Activated naive CD4-positive, alpha-beta T cell treated with anti-CD3 and anti-CD28 coated beads for 36 hours (primary cell): ENCODE data around the gene RPL18. TPM values are rescaled to one million over a fixed set of nuclear protein-coding genes. Genes with fewer than 3 reads are reported as not detected.

Experiments used
- CTCF ChIA-PET: fragments of 350-600 bp; sonication (Branson Sonifier 250); formaldehyde crosslinking; loops from one replicate; lab custom pipeline; 2021; ENCODE audit warnings: antibody characterized with exemption; lab: Charles Lee
- DNase-seq: peaks from one replicate; pipeline ENCODE4 v3.0.0-alpha.2; 2020
- H3K27ac Mint-ChIP-seq: one replicate; pipeline ENCODE4 v1.8.0; 2021; ENCODE audit warnings: mild to moderate bottlenecking, mixed read lengths
- H3K27me3 Mint-ChIP-seq: one replicate; pipeline ENCODE4 v1.8.0; 2021; ENCODE audit warnings: low read depth, mixed read lengths
- H3K36me3 Mint-ChIP-seq: one replicate; pipeline ENCODE4 v1.8.0; 2021; ENCODE audit warnings: low read depth, mixed read lengths
- H3K4me1 Mint-ChIP-seq: one replicate; pipeline ENCODE4 v1.8.0; 2021; ENCODE audit warnings: low read depth, mixed read lengths
- H3K4me3 Mint-ChIP-seq: one replicate; pipeline ENCODE4 v1.8.0; 2021; ENCODE audit warnings: mild to moderate bottlenecking, moderate library complexity, mixed read lengths
- H3K9me3 Mint-ChIP-seq: one replicate; pipeline ENCODE4 v1.8.0; 2021; ENCODE audit warnings: mixed read lengths
- intact Hi-C: fragments of 100-400 bp; cut with micrococcal nuclease; formaldehyde crosslinking; loops from one replicate; pipeline ENCODE4 v1.15.1; 2023
- total RNA-seq, 2 experiments: library from RNA; stranded (reverse); gene quantifications; one replicate each; pipeline ENCODE4 v1.2.3, GENCODE V29; 2021

RPL18 gene
- total RNA-seq, 2 experiments from 2014 or later = 2,373 to 2,473 TPM

DNA sequence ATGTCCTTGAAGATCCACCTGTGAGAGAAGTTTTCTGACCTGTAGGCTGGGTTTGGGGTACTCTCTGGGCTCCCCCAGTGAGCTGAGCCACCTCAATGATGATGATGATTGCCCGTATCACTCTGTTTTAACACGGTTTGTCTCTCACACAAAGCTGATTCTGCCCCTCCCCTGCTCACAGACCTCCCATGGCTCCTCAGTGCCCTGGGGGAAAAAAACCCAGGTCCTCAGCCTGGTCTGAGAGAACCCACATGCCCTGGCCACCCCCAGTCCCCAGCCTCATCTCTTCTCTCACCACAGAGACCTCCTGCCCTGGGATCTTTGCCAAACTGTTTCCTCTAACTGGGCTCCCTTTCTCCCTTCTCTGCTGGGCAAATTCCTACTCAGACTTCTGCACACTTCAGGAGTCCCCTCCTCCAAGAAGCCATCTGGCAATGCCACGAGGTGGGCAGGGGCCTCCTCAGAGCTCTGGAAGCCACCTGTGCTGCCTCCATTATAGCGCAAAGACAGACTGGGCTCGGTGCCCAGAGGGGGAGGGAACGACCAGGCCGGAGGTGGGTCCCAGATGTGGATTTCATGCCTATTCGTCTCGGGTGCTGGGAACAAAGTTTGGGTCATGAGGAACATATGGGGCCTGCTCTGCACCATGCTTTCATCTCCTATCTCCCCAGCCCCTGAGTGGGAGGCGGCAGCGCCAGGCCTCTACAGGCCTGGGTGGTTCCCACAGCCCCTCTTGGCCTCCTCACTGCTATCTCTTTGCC lies 35.5 kb upstream of the RPL18 start:
- Mint-ChIP-seq H3K27me3 (no peaks in the 10 kb centered on the region), H3K36me3 (no peaks in the 10 kb centered on the region), H3K4me3 (no peak overlapping the region), H3K4me1 (peaks cover 5% of the 10 kb centered on the region), H3K9me3 (no peaks in the 10 kb centered on the region), H3K27ac (no peak overlapping the region)
- intact Hi-C loops = no loop called here
- DNase-seq = no peak
- CTCF ChIA-PET = no interaction called here

DNA sequence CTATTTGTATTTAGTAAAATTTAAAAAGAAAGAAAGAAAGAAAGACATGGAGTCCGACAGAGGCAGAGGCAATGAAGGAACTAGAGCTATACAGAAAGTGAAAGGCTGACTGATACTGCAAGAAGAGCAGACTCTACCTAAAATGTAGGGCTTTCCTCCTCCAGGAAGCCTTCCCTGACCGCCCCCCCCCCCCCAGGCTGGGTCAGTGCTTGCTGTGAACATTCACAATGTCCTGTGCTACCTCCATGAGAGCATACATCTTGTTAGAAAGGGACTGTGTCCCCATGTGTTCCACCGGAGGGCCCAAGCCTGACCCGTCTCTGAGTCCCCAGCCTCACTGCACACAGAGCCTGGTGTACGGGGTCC lies 32.7 kb upstream of the RPL18 start:
- no peak for DNase-seq
- H3K36me3 Mint-ChIP-seq = no peaks in the 10 kb centered on the region
- H3K4me3 Mint-ChIP-seq = no peak overlapping the region
- H3K4me1 Mint-ChIP-seq = peaks cover 19% of the 10 kb centered on the region
- CTCF ChIA-PET = interaction anchor here (0.7 kb wide), 2 partner anchors 89 to 482 kb away, joined by 3 to 5 read pairs; no protein-coding TSS in a partner anchor
- intact Hi-C loops = no loop called here
- no peaks in the 10 kb centered on the region for H3K9me3 Mint-ChIP-seq
- H3K27ac Mint-ChIP-seq = no peak overlapping the region
- H3K27me3 Mint-ChIP-seq = no peaks in the 10 kb centered on the region

DNA sequence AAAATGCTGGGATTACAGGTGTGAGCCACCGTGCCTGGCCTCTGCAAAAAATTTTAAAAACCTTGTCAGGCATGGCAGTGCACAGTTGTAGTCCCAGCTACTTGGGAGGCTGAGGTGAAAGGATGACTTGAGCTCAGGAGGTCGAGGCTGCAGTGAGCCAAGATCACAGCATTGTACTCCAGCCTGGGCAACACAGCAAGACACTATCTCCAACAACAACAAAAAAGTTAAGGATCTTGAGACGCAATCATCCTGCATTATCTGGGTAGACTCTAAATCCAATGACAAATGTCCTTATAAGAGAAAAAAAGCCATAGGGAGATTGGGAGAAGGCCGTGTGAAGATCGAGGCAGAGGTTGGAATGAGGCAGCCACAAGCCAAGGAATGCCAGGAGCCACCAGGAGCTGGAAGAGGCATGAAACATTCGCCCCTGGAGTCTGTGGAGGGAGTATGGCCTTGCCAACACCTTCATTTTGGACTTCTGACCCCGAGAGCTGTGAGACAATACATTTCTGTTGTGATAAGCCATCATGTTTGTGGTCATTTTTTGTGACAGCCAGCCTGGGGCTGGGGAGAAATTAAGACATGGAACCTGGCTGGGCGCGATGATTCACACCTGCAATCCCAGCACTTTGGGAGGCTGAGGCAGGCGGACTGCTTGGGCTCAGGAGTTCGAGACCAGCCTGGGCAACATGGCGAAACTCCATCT lies 32.1 kb upstream of the RPL18 start:
- no peak overlapping the region for H3K4me3 Mint-ChIP-seq
- CTCF ChIA-PET = interaction anchor here (0.7 kb wide), 2 partner anchors 90 to 483 kb away, joined by 3 to 5 read pairs; no protein-coding TSS in a partner anchor
- peaks cover 19% of the 10 kb centered on the region for H3K4me1 Mint-ChIP-seq
- intact Hi-C loops = no loop called here
- DNase-seq = no peak
- H3K36me3 Mint-ChIP-seq = no peaks in the 10 kb centered on the region
- H3K27ac Mint-ChIP-seq = no peak overlapping the region
- no peaks in the 10 kb centered on the region for H3K9me3 Mint-ChIP-seq
- H3K27me3 Mint-ChIP-seq = no peaks in the 10 kb centered on the region

DNA sequence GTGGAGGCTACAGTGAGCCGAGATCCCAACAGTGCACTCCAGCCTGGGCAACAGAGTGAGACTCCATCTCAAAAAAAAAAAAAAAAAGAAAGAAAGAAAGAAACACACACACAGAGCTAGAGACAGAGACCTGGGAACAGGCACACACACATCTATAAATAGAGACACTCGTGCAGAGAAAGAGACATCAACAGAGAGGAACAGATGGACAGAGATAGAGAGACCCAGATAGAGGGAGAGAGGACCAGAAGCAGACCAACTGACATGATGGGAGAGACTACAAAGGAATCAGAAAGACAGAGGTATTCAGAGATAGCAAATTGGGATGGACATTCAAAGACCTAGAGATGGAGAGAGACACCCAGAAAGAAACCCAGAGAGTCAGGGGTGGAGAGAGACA lies 29.2 kb upstream of the RPL18 start:
- Mint-ChIP-seq H3K27ac (peak overlapping the region; percentile 27), H3K27me3 (no peaks in the 10 kb centered on the region), H3K4me1 (peaks cover 32% of the 10 kb centered on the region), H3K4me3 (no peak overlapping the region), H3K9me3 (no peaks in the 10 kb centered on the region), H3K36me3 (no peaks in the 10 kb centered on the region)
- intact Hi-C loops = loop anchor here (5.0 kb wide), 1 partner anchor 344 kb away; the partner anchor contains the start of genes GYS1 and RUVBL2
- no peak for DNase-seq
- CTCF ChIA-PET = interaction anchor here (0.7 kb wide), 1 partner anchor 39 kb away, joined by 4 read pairs; no protein-coding TSS in a partner anchor

DNA sequence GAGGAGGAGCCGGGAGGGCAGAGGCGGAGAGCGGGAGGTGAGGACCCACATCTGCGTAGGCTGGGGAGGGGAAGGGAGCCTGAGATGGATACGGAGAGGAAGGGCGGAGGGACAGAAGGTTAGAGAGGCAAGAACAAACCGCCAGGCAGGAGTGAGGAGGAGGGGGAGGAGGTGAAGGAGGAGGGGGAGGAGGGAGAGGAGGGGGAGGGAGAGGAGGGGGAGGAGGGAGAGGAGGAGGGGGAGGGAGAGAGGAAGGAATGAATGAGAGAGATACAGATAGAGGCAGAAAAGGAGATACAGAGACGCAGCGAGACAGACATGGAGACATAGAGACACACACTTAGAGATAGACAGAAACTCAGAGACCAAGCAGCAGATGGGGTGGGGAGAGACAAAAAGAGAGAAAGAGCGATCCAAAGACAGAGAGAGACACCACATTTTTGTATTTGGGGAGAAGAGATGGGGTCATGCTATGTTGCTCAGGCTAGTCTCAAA lies 27.8 kb upstream of the RPL18 start:
- Mint-ChIP-seq H3K27me3 (no peaks in the 10 kb centered on the region), H3K9me3 (no peaks in the 10 kb centered on the region), H3K4me3 (peak overlapping the region; percentile 78), H3K36me3 (no peaks in the 10 kb centered on the region), H3K4me1 (peaks cover 31% of the 10 kb centered on the region), H3K27ac (no peak overlapping the region)
- CTCF ChIA-PET = interaction anchor here (0.9 to 2.6 kb wide), 3 partner anchors 28 to 149 kb away, joined by 3 to 17 read pairs (median 6); no protein-coding TSS in a partner anchor
- no peak for DNase-seq
- intact Hi-C loops = loop anchor here (1.0 to 5.0 kb wide), 10 partner anchors 9 to 346 kb away; partner anchors contain the start of genes DBP, GYS1 and RUVBL2

DNA sequence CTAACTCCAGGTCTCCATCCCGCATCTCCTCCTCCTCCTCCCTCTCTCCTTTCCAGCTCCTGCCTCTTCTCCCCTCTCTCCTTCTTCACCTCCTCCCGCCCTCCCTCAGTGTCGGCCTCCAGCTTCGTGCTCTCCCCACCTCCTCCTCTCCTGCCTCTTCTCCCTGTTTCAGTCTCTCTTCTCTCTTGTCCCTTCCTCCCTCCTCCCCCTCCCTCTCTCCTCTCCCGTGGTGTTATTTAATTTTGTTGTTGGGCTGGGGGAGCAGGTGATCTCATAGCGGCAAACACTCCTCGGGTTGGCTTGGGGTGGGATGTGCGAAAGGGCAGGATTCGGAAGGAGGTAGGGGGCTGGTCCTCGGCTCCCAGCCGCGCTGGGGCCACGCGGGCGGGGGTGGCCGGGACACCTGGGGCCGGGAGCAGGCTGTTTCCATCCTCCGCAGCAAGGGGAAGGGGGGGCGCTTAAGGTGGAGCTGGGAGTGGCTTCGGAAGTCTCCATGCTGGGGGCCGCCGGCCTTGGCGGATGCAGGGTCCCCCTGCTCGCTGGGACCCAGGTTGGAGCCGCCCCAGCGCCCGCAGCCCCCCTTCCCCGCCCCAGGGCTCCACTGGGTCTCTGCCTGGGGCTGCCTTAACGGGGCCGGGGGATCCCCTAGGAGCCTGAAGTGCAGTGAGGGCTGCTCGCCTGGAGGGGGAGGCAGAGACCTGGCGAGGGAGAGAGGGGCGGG lies 27.2 kb upstream of the RPL18 start, which contains the start of gene CA11:
CA11 (minus strand) TSS at position 187 of the 721 bp plus-strand sequence. CDS start 555 bp downstream, outside the sequence.
- H3K27me3 Mint-ChIP-seq = no peaks in the 10 kb centered on the region
- no peaks in the 10 kb centered on the region for H3K9me3 Mint-ChIP-seq
- DNase-seq = peak; percentile 95
- H3K4me3 Mint-ChIP-seq = peak within 1 kb of the TSS; percentile 78
- CTCF ChIA-PET = interaction anchor here (0.9 to 2.6 kb wide), 10 partner anchors 10 to 254 kb away, joined by 3 to 17 read pairs (median 4); partner anchors contain the start of genes FUT2 and NUCB1
- peaks cover 31% of the 10 kb centered on the region for H3K4me1 Mint-ChIP-seq
- H3K36me3 Mint-ChIP-seq = no peaks in the 10 kb centered on the region
- peak within 1 kb of the TSS; percentile 80 for H3K27ac Mint-ChIP-seq
- intact Hi-C loops = loop anchor here (1.0 to 5.0 kb wide), 10 partner anchors 9 to 346 kb away; partner anchors contain the start of genes DBP, GYS1 and RUVBL2

DNA sequence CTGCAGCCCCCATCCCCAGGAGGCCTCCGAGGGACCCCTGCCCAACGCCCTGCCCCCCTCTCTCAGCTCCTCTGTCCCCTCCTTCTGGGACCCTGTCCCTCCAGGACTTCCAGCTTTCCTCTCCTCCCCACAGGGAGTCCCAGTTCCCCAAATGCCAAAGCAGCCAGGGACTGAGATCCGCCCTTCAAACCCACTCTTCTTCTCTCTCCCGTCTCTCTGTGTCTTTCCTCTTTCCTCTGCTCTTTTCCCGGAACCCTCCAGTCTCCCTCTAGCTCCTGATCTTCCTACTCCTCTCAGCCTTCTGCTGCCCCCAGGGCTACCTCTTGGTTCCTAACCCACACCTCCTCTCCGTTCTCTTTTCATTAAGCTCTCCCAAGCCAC lies 26.6 kb upstream of the RPL18 start:
- Mint-ChIP-seq H3K9me3 (no peaks in the 10 kb centered on the region), H3K27ac (peak overlapping the region; percentile 80), H3K4me3 (peak overlapping the region; percentile 78), H3K4me1 (peaks cover 31% of the 10 kb centered on the region), H3K36me3 (no peaks in the 10 kb centered on the region), H3K27me3 (no peaks in the 10 kb centered on the region)
- intact Hi-C loops = loop anchor here (5.0 kb wide), 1 partner anchor 347 kb away; the partner anchor contains the start of genes GYS1 and RUVBL2
- DNase-seq = peak; percentile 19
- CTCF ChIA-PET = interaction anchor here (0.9 to 2.6 kb wide), 11 partner anchors 10 to 255 kb away, joined by 3 to 17 read pairs (median 4); partner anchors contain the start of genes FUT2 and NUCB1

DNA sequence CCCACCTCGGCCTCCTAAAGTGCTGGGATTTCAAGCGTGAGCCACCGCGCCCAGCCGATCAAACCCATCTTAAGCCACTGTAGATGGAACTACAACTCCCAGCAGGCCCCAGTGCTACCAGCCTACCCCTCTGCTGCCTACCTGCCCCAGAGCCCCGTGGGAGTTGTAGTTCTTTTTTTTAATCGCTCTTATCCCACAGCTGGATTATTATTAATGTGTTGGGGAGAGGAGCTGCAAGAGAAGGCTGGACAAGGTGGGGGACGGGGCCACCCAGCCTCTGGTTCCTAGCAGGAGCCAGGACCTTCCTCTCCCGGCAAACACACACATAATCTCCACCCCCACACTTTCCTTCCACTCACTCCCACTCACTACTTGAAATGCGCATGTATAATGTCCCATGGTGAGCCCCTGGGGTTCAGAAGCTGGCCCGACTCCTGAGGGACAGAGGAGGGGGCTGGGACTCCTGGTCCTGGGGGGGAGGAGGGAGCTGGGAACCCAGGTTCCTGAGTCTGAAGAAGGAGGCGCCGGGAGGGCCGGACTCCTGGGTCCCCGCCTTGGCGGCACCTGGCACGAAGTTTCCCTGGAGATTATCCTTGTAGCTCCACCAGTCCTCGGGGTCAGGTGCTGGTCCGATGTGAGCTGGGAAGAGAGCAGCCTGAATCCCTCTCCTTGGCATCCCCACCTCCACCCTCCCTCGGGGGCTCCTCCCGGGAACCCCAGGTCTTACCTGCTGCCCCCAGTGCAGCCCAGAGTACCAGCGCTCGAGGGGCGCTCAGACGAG lies 26.1 kb upstream of the RPL18 start:
- Mint-ChIP-seq H3K4me3 (peak overlapping the region; percentile 78), H3K27ac (no peak overlapping the region), H3K9me3 (no peaks in the 10 kb centered on the region), H3K27me3 (no peaks in the 10 kb centered on the region), H3K4me1 (peaks cover 31% of the 10 kb centered on the region), H3K36me3 (no peaks in the 10 kb centered on the region)
- peak; percentile 86 for DNase-seq
- intact Hi-C loops = loop anchor here (5.0 kb wide), 1 partner anchor 347 kb away; the partner anchor contains the start of genes GYS1 and RUVBL2
- CTCF ChIA-PET = interaction anchor here (0.9 to 2.6 kb wide), 11 partner anchors 11 to 255 kb away, joined by 3 to 17 read pairs (median 4); partner anchors contain the start of genes FUT2 and NUCB1

DNA sequence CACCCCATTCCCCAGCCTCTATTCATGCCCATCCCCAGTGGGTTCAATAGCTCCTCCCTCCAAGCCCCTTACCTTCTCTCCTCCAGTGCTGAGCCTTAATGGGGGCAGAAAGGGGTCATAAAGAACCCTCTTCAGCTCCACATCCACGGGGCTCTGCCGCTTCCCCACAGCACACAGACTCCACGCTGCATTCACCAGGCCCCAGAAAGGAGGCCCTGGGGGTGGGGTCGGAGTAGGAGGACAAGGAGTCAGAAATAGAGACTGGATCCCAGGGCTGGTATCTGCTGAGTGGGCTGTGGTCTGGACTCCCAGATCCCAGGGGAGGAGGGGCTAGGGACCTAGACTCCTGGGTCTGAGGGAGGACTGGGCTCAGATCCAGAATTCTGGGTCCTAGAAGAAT lies 25.4 kb upstream of the RPL18 start:
- peaks cover 31% of the 10 kb centered on the region for H3K4me1 Mint-ChIP-seq
- intact Hi-C loops = no loop called here
- peak overlapping the region; percentile 78 for H3K4me3 Mint-ChIP-seq
- CTCF ChIA-PET = interaction anchor here (1.3 to 2.6 kb wide), 2 partner anchors 31 to 198 kb away, joined by 3 to 17 read pairs; no protein-coding TSS in a partner anchor
- H3K27me3 Mint-ChIP-seq = no peaks in the 10 kb centered on the region
- DNase-seq = no peak
- no peak overlapping the region for H3K27ac Mint-ChIP-seq
- H3K36me3 Mint-ChIP-seq = no peaks in the 10 kb centered on the region
- no peaks in the 10 kb centered on the region for H3K9me3 Mint-ChIP-seq

DNA sequence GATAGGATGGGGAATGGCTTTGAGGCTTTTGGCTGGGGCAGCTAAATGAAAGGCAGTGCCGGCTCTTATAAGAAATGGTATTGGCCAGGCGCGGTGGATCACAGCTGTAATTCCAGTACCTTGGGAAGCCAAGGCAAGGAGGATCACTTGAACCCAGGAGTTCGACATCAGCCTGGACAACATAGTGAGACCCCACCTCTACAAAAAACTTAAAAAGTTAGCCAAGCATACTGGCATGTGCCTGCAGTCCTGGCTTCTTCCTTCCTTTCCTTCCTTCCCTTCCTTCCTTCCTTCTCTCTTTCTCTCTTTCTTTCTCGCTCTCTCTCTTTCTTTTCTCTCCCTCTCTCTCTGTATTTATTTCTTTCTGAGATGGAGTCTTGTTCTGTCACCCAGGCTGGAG lies 23.9 kb upstream of the RPL18 start:
- no peak for DNase-seq
- Mint-ChIP-seq H3K4me3 (no peak overlapping the region), H3K9me3 (no peaks in the 10 kb centered on the region), H3K27ac (no peak overlapping the region), H3K36me3 (peaks cover 4% of the 10 kb centered on the region), H3K4me1 (peaks cover 37% of the 10 kb centered on the region), H3K27me3 (no peaks in the 10 kb centered on the region)
- CTCF ChIA-PET = interaction anchor here (0.7 kb wide), 1 partner anchor 167 kb away, joined by 3 read pairs; no protein-coding TSS in a partner anchor
- intact Hi-C loops = no loop called here

DNA sequence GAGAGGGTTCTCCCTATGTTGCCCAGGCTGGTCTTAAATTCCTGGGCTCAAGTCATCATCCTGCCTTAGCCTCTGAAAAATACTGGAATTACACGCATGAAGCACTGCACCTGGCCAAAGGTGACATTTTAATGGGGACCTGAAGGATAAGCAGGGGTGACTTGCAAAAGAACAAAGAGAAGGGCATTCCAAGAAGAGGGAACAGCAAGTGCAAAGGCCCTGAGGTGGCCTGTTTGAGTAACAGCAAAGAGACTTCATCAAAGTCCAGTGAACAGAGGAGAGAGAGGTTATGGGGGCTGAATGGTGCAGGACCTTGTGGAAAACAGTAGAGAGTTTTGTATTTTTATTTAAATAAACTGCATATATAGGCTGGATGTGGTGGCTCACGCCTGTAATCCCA lies 22.9 kb upstream of the RPL18 start:
- Mint-ChIP-seq H3K36me3 (peaks cover 4% of the 10 kb centered on the region), H3K27ac (no peak overlapping the region), H3K4me3 (no peak overlapping the region), H3K9me3 (no peaks in the 10 kb centered on the region), H3K4me1 (peaks cover 38% of the 10 kb centered on the region), H3K27me3 (no peaks in the 10 kb centered on the region)
- intact Hi-C loops = no loop called here
- CTCF ChIA-PET = no interaction called here
- no peak for DNase-seq
